ENCODE data around the gene SPAG6. TPM values are rescaled to one million over a fixed set of nuclear protein-coding genes. Genes with fewer than 3 reads are reported as not detected.

The SPAG6 gene
- total RNA-seq, 2 donors from 2014 or later: not detected

- peaks cover 3% of the 10 kb centered on the region for H3K27me3 Mint-ChIP-seq
- H3K4me3 Mint-ChIP-seq: peak overlapping the region; percentile 98
- H3K4me1 Mint-ChIP-seq: peaks cover 17% of the 10 kb centered on the region
- no peak overlapping the region for H3K27ac Mint-ChIP-seq
- ATAC-seq (replicated peaks): no peak
- no peaks in the 10 kb centered on the region for H3K9me3 Mint-ChIP-seq
- H3K36me3 Mint-ChIP-seq (ENCODE audit: low read depth): peaks cover 42% of the 10 kb centered on the region
These were observed 26.5 kb upstream of the SPAG6 start for GRCh38 chr10:22318772-22319171.

DNA sequence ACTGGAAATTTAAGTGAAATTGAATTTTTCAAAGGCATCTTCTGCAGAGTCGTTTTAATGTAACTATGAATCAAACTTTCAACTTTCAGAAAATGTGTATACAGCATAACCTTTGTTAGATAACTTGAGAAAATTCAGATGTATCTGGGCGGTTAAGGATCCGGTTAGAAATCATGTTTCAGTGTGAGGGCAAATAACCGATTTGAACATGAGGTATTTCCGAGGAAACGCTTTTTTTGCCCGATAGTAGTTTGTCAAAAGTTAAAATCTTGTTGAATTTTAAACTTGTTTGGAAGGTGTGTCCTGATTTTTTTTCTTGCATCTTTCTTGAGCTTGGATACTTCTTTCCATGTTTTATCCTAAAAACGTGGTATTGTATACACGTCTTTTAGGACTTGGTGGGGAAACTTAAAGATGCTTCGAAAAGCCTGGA is 25.7 kb upstream of the SPAG6 start:
- Mint-ChIP-seq H3K9me3 (no peaks in the 10 kb centered on the region), H3K36me3 (ENCODE audit: low read depth) (peaks cover 47% of the 10 kb centered on the region), H3K4me1 (peaks cover 25% of the 10 kb centered on the region), H3K27ac (peak overlapping the region; percentile 92), H3K4me3 (peak overlapping the region; percentile 98), H3K27me3 (peaks cover 3% of the 10 kb centered on the region)
- ATAC-seq (replicated peaks): no peak

GRCh38 chr10:22319980-22320558 is 25.2 kb upstream of the SPAG6 start:
- H3K4me1 Mint-ChIP-seq: peaks cover 30% of the 10 kb centered on the region

DNA sequence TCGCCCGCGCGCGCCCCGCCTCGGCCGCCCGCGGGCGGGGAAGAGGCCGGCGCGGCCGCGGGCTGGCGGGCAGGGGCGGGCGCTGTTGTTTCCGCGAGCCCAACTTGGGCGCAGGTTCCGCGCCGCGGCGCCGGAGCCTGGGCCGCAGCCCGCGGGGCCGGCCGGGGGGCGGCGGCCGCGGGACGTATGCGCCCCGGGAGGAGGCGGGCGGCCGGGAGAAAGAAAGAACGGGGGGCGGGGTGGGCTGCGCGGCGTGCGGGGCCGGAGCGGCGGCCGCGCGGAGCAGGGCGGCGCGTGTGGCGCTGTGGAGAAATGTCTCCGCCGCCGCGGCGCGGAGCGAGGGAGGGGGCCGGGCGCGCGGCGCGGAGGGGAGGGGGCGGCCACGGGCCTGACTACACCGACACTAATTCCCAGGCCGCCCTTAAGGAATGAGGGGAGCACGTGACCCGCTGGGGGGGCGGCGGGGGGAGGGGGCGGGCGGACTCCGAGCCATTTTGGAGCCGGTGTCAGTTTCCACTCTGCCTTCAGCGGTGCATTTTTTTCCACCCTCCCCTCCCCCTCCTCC is 24.6 kb upstream of the SPAG6 start, which contains the start of gene BMI1:
Gene BMI1 (plus strand): TSS at position 509 of the 565 bp plus-strand sequence. CDS start 5,351 bp downstream, outside the sequence.
- no peaks in the 10 kb centered on the region for H3K9me3 Mint-ChIP-seq
- peaks cover 50% of the 10 kb centered on the region for H3K36me3 Mint-ChIP-seq (ENCODE audit: low read depth)
- H3K27ac Mint-ChIP-seq: peak within 1 kb of the TSS; percentile 92
- H3K27me3 Mint-ChIP-seq: peaks cover 7% of the 10 kb centered on the region
- peaks cover 32% of the 10 kb centered on the region for H3K4me1 Mint-ChIP-seq
- peak; percentile 32 for ATAC-seq (replicated peaks)
- peak within 1 kb of the TSS; percentile 98 for H3K4me3 Mint-ChIP-seq

More at GRCh38 chr10:22319980-22320558, 25.2 kb upstream of the SPAG6 start:
- Mint-ChIP-seq H3K27ac (peak overlapping the region; percentile 92), H3K4me3 (peak overlapping the region; percentile 98), H3K27me3 (peaks cover 6% of the 10 kb centered on the region), H3K36me3 (ENCODE audit: low read depth) (peaks cover 52% of the 10 kb centered on the region), H3K9me3 (no peaks in the 10 kb centered on the region)
- ATAC-seq (replicated peaks): no peak

DNA sequence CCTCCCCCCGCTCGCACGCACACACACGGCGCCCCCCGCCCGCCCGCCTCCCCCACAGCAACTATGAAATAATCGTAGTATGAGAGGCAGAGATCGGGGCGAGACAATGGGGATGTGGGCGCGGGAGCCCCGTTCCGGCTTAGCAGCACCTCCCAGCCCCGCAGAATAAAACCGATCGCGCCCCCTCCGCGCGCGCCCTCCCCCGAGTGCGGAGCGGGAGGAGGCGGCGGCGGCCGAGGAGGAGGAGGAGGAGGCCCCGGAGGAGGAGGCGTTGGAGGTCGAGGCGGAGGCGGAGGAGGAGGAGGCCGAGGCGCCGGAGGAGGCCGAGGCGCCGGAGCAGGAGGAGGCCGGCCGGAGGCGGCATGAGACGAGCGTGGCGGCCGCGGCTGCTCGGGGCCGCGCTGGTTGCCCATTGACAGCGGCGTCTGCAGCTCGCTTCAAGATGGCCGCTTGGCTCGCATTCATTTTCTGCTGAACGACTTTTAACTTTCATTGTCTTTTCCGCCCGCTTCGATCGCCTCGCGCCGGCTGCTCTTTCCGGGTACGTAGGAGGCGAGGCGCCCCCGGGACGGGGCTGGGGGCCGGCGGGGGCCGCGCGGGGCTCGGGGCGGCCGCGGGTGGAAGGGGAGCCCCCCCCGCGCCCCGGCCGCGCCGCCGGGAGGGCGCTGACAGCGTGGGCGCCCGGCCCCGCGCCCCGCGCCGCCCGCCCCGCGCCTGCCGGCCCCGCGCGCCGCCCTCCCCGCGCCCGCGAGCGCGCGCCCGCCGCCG is 24.0 kb upstream of the SPAG6 start:
- H3K36me3 Mint-ChIP-seq (ENCODE audit: low read depth): peaks cover 53% of the 10 kb centered on the region
- peak; percentile 33 for ATAC-seq (replicated peaks)
- H3K27ac Mint-ChIP-seq: peak overlapping the region; percentile 89
- no peaks in the 10 kb centered on the region for H3K9me3 Mint-ChIP-seq
- H3K27me3 Mint-ChIP-seq: peaks cover 7% of the 10 kb centered on the region
- peak overlapping the region; percentile 96 for H3K4me3 Mint-ChIP-seq
- peaks cover 32% of the 10 kb centered on the region for H3K4me1 Mint-ChIP-seq

DNA sequence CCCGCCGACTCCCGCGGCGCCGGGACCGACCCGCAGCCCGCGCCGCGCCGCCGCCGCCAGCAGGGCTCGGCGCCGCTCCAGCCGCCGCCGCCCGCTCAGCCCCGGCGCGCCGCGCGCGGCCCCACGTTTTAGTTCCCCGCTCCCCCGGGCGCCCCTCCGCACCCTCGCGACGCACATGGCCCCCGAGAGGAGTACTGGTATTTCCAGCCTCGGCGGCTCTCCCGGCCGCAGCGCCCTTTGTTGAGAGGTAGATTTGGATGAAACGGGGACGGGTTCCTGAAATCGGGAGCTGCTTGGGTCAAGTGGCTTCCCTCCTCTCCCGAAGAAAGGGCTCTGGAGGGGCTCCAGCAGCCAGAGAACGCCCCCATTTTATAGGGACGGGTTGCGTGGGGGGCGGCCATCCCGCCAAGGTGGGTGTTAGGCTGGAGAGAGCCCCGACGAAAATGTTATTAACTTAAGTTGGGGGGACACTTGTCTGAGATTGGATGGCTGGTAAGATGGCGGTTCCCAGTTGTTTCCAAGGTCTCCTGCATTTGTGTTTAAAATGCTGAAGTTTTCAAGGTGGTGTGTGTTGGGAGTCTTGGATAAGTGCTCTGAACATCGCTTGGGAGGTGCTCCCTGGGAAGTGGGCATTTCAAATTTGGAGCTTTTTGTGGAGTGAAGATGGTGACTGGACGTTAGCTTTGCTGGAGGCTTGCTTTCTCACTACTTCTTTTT is 23.2 kb upstream of the SPAG6 start:
- H3K27me3 Mint-ChIP-seq: peaks cover 7% of the 10 kb centered on the region
- H3K36me3 Mint-ChIP-seq (ENCODE audit: low read depth): peaks cover 61% of the 10 kb centered on the region
- H3K4me1 Mint-ChIP-seq: peaks cover 32% of the 10 kb centered on the region
- ATAC-seq (replicated peaks): no peak
- H3K4me3 Mint-ChIP-seq: peak overlapping the region; percentile 96
- peak overlapping the region; percentile 89 for H3K27ac Mint-ChIP-seq
- H3K9me3 Mint-ChIP-seq: no peaks in the 10 kb centered on the region

GRCh38 chr10:22322641-22323160 is 22.6 kb upstream of the SPAG6 start:
- H3K4me1 Mint-ChIP-seq: peaks cover 32% of the 10 kb centered on the region
- no peaks in the 10 kb centered on the region for H3K9me3 Mint-ChIP-seq
- no peak for ATAC-seq (replicated peaks)
- peak overlapping the region; percentile 89 for H3K27ac Mint-ChIP-seq
- H3K36me3 Mint-ChIP-seq (ENCODE audit: low read depth): peaks cover 67% of the 10 kb centered on the region
- peaks cover 7% of the 10 kb centered on the region for H3K27me3 Mint-ChIP-seq
- H3K4me3 Mint-ChIP-seq: peak overlapping the region; percentile 96

DNA sequence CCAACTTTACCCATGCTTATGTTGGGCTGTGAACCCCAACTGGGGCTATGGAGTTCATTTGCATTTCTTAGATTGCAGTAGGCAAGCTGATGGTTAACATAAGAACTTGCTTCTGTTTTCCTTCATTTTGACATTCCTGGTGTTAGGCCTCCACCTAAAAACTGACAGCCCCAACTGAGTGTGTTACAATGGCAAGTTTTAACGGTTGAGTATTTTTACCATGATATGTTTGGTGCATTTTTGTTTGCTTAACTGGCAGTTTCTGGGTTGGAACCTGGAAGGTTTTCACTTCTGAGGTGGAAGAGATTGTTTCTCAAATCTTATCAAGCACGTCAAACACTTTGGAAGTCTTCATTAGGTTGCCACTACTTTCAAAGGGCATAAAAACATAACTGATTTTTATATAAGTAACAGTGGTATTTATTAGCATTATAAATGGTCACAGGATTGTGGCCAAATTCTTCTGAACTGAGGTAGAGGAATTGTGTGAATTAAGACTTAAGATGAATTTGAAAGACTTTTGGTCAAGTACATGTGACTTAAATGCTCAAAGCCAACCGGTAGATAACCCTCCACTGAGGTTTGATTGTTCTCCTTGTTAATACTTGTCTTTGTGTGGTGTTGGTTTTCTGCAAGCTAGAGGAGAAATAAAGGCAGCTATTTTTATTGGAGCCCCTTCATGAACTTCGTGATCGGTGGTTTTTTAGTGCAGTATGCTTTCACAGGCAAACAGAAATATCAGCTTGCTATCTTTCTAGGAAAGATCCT is 21.6 kb upstream of the SPAG6 start:
- no peaks in the 10 kb centered on the region for H3K9me3 Mint-ChIP-seq
- H3K27ac Mint-ChIP-seq: peak overlapping the region; percentile 87
- peaks cover 7% of the 10 kb centered on the region for H3K27me3 Mint-ChIP-seq
- peaks cover 27% of the 10 kb centered on the region for H3K4me1 Mint-ChIP-seq
- peak overlapping the region; percentile 96 for H3K4me3 Mint-ChIP-seq
- no peak for ATAC-seq (replicated peaks)
- peaks cover 64% of the 10 kb centered on the region for H3K36me3 Mint-ChIP-seq (ENCODE audit: low read depth)

DNA sequence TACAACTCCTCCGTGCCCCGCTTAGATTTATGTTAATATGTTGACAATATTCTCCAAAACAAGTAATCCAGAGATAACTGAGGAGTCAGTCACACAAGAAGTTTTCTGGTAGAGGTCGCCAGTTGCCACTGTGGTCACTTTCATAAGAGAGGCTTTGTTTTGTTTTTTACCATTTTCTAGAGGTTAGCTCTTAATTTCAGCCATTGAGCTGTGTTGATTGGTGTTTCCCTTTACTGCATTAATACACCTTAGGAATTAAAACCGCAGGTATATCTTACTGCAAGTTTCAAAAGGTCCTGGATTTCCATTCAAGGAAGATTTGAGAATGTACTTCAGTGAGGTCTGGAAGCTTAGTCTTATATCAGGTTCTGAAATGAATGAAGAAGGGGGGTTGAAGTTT is 20.9 kb upstream of the SPAG6 start:
- peaks cover 27% of the 10 kb centered on the region for H3K4me1 Mint-ChIP-seq
- peak overlapping the region; percentile 87 for H3K27ac Mint-ChIP-seq
- peak overlapping the region; percentile 96 for H3K4me3 Mint-ChIP-seq
- no peak for ATAC-seq (replicated peaks)
- H3K27me3 Mint-ChIP-seq: peaks cover 7% of the 10 kb centered on the region
- H3K9me3 Mint-ChIP-seq: no peaks in the 10 kb centered on the region
- peaks cover 62% of the 10 kb centered on the region for H3K36me3 Mint-ChIP-seq (ENCODE audit: low read depth)

DNA sequence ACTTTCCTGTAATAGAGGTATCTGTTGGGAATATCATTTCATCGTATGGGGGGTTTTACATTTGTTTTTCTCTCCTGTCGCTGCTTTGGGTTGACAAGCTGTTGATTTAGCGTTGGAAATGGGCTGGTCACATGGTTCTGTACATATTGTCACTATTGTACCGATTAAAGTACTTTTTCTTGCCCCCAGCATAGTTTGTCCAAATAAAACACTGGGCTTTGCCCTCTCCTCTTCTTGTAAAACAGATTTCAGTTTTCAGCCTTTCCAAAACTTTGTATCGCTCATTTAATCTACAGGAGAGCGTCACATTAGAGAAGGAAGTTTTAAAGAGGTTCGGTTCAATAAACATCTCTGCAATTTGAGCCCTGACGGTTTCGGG is 20.4 kb upstream of the SPAG6 start:
- Mint-ChIP-seq H3K4me1 (peaks cover 26% of the 10 kb centered on the region), H3K36me3 (ENCODE audit: low read depth) (peaks cover 62% of the 10 kb centered on the region), H3K9me3 (no peaks in the 10 kb centered on the region), H3K27ac (peak overlapping the region; percentile 87), H3K4me3 (peak overlapping the region; percentile 96), H3K27me3 (peaks cover 7% of the 10 kb centered on the region)
- ATAC-seq (replicated peaks): no peak

DNA sequence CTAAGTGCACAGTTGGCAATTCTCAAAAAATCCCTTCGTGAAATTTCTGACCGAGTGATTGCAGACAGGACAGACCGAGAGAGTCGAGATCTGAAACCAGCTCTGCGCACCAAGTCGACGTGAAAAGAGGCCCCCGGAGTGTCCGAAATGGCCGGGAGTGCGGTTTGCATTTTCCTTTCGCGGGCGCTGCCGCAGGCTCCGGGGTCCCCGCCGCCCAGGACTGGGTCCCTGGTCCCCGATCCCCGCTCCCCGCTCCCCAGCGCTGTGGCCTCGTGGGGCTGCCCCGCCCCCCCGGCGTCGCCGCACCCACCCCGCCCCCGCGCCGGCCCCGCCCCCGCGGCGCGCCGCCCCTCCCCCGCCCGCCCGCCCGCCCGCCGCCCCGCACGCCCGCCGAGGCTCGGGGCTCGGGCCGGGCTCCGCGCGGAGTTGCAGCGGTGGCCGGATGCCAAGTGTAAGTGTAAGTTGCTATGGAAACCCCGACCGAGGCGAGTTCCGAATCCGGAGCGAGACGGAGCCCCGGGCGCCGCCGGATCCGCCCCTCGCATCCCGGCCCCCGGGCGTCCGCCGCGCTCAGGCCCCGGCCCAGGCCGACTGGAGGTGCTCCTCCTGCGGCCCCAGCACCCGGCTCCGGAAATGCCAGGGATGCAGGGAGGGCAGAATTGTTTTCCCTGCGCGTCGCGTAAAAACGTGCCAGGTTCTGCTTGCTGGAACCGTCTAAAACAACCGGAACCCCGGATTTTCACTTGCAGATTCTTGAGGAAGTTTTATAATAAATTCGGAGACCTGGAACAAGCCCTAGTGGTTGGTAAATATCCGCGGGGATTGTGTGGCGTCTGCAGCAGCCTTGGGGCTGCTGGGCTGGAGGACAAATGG is 19.8 kb upstream of the SPAG6 start:
- ATAC-seq (replicated peaks): peak; percentile 57
- peaks cover 7% of the 10 kb centered on the region for H3K27me3 Mint-ChIP-seq
- H3K36me3 Mint-ChIP-seq (ENCODE audit: low read depth): peaks cover 60% of the 10 kb centered on the region
- peak overlapping the region; percentile 96 for H3K4me3 Mint-ChIP-seq
- peak overlapping the region; percentile 87 for H3K27ac Mint-ChIP-seq
- peaks cover 22% of the 10 kb centered on the region for H3K4me1 Mint-ChIP-seq
- no peaks in the 10 kb centered on the region for H3K9me3 Mint-ChIP-seq

GRCh38 chr10:22326145-22326702 is 19.1 kb upstream of the SPAG6 start:
- peak overlapping the region; percentile 60 for H3K4me3 Mint-ChIP-seq
- H3K4me1 Mint-ChIP-seq: peaks cover 22% of the 10 kb centered on the region
- peaks cover 66% of the 10 kb centered on the region for H3K36me3 Mint-ChIP-seq (ENCODE audit: low read depth)
- peak overlapping the region; percentile 35 for H3K27ac Mint-ChIP-seq
- peaks cover 7% of the 10 kb centered on the region for H3K27me3 Mint-ChIP-seq
- H3K9me3 Mint-ChIP-seq: no peaks in the 10 kb centered on the region
- no peak for ATAC-seq (replicated peaks)
